H1 (cell line): ENCODE data around the gene PRKACA. TPM values are rescaled to one million over a fixed set of nuclear protein-coding genes. Genes with fewer than 3 reads are reported as not detected.

Experiments
- ASH2L ChIP-seq: fragments of 200-600, 300-600 bp; sonication (generic); IDR thresholded peaks from one replicate; pipeline ENCODE4 v1.7.1; 2017; ENCODE audit warnings: low read length
- CHD7 ChIP-seq: fragments of 300-600 bp; sonication (generic); IDR thresholded peaks from 2 replicates; pipeline ENCODE4 v1.7.1; 2012; ENCODE audit warnings: low read length, moderate library complexity, mild to moderate bottlenecking, inconsistent platforms; ENCODE audit not compliant: insufficient replicate concordance
- CTCF ChIP-seq, 3 experiments: IDR thresholded peaks; 1 replicate in 2 of 3; 2 replicates in 1 of 3; pipeline versions ENCODE4 v1.5.1 to v1.6.1; 2011; ENCODE audit warnings: low read length in 3 of 3, mild to moderate bottlenecking in 3 of 3, inconsistent platforms in 2 of 3, low read depth in 1 of 3, moderate library complexity in 1 of 3; ENCODE audit not compliant: insufficient read depth in 1 of 3; ENCODE audit errors: control extremely low read depth in 1 of 3
- EZH2 ChIP-seq: fragments of 200-600 bp; sonication (generic); IDR thresholded peaks from 2 replicates; pipeline ENCODE4 v1.7.1; 2012; ENCODE audit warnings: low read depth, mild to moderate bottlenecking, moderate library complexity, low read length, inconsistent platforms; ENCODE audit not compliant: severe bottlenecking
- KDM1A ChIP-seq: fragments of 200-600, 300-600 bp; sonication (generic); IDR thresholded peaks from 2 replicates; pipeline ENCODE4 v1.7.1; 2016; ENCODE audit warnings: mild to moderate bottlenecking, low read length, borderline replicate concordance
- KDM4A ChIP-seq: IDR thresholded peaks from one replicate; pipeline ENCODE4 v1.7.1; 2012; ENCODE audit warnings: low read depth, mild to moderate bottlenecking, moderate library complexity, low read length, inconsistent platforms; ENCODE audit not compliant: severe bottlenecking
- RFX5 ChIP-seq: IDR thresholded peaks from 2 replicates; pipeline ENCODE4 v1.6.1; 2011; ENCODE audit warnings: low read depth, low read length, improper control_type of control experiment, borderline replicate concordance
- ZNF274 ChIP-seq: IDR thresholded peaks from 2 replicates; pipeline ENCODE4 v1.7.0; 2012; ENCODE audit warnings: low read length, borderline replicate concordance; ENCODE audit errors: extremely low read depth
- polyA plus RNA-seq, 7 experiments: library from polyadenylated mRNA; depleted of rRNA in 3 of 7; stranded (reverse) in 5 of 7; unstranded in 2 of 7; fragments of >200 nt in 5 of 7; fragments of 200-250 nt in 2 of 7; gene quantifications; 1 replicate in 5 of 7; 2 replicates in 1 of 7; 4 replicates in 1 of 7; pipeline versions ENCODE4 v1.2.1 to v1.2.3, GENCODE V29; 2011 to 2013; ENCODE audit warnings: missing spikeins in 2 of 7, mixed read lengths in 2 of 7
- total RNA-seq: library from RNA; stranded (reverse); fragmentation: NEBNext Ultra II Directional; extraction: Animal tissue kit (Norgen Biotek cat#: 25700); gene quantifications from 2 replicates; pipeline ENCODE4 v1.2.1, GENCODE V29; 2021

PRKACA gene
- total and polyA plus RNA-seq, 2 of the 8 experiments (the other 6 are each of a cell fraction or from before 2014, with no cell fraction given), result 14.2 to 48.2 TPM

GRCh38 chr19:14113762-14114414, 3.7 kb downstream of the PRKACA start (continued):
- TF ChIP-seq CHD7 (no peak), RFX5 (no peak), ASH2L (no peak), EZH2 (no peak), ZNF274 (no peak), CTCF (IDR thresholded peaks at IDR 0.05; ENCODE audit: control extremely low read depth in 1 of 3, insufficient read depth in 1 of 3, low read depth in 1 of 3, low read length in 3 of 3) (peak; percentile 54 to 68 (median 61)), KDM4A (no peak), KDM1A (peak; percentile 88)
